ENCODE measurements around the gene BRMS1.
"Not testable (repeated sequence)": the region's sequence is repeated elsewhere in the genome, so short reads cannot be mapped to it uniquely, and the experiment has no call there.

Gene BRMS1

GRCh38 chr11:66335531-66336233 is 9.2 kb downstream of the BRMS1 start:
- peak; percentile 9 for DNase-seq

GRCh38 chr11:66334605-66335442 is 10.1 kb downstream of the BRMS1 start:
- no peak for DNase-seq

- DNase-seq, result no peak
These were observed 10.9 kb downstream of the BRMS1 start for GRCh38 chr11:66333896-66334604.

- DNase-seq, result no peak
These were observed 11.6 kb downstream of the BRMS1 start for GRCh38 chr11:66333220-66333877.

- no peak for DNase-seq
These were observed 12.3 kb downstream of the BRMS1 start for GRCh38 chr11:66332371-66333219.

- DNase-seq, result no peak
These were observed 13.1 kb downstream of the BRMS1 start for GRCh38 chr11:66331542-66332370.

GRCh38 chr11:66330931-66331330 is 14.0 kb downstream of the BRMS1 start:
- DNase-seq, result no peak

GRCh38 chr11:66329165-66329673 is 15.7 kb downstream of the BRMS1 start:
- no peak for DNase-seq

GRCh38 chr11:66328302-66329144 is 16.4 kb downstream of the BRMS1 start:
- peak; percentile 35 for DNase-seq

- no peak for DNase-seq
These were observed 16.9 kb downstream of the BRMS1 start for GRCh38 chr11:66328031-66328301.

GRCh38 chr11:66327171-66328030 is 17.5 kb downstream of the BRMS1 start:
- no peak for DNase-seq

- DNase-seq, result no peak
These were observed 18.4 kb downstream of the BRMS1 start for GRCh38 chr11:66326261-66327111.

GRCh38 chr11:66325263-66325671 is 19.6 kb downstream of the BRMS1 start:
- no peak for DNase-seq

- no peak for DNase-seq
These were observed 20.2 kb downstream of the BRMS1 start for GRCh38 chr11:66324664-66325063.

GRCh38 chr11:66323684-66324083 is 21.2 kb downstream of the BRMS1 start:
- no peak for DNase-seq

GRCh38 chr11:66322732-66323427 is 22.0 kb downstream of the BRMS1 start:
- no peak for DNase-seq

- no peak for DNase-seq
These were observed 23.3 kb downstream of the BRMS1 start for GRCh38 chr11:66321606-66322005.

GRCh38 chr11:66320748-66321147 is 24.2 kb downstream of the BRMS1 start:
- not testable (repeated sequence) for DNase-seq
